ENCODE measurements around the gene DTNB. TPM values are rescaled to one million over a fixed set of nuclear protein-coding genes. Genes with fewer than 3 reads are reported as not detected.

DTNB gene
- total and polyA plus RNA-seq, 12 donors: 4.7 to 27.5 (median 9.4) TPM

- H3K27me3 ChIP-seq: no peaks in the 10 kb centered on the region
- no peak for TF ChIP-seq CTCF (IDR thresholded peaks at IDR 0.05)
- no peak for TF ChIP-seq POLR2A (IDR thresholded peaks at IDR 0.05)
- WGBS, 4 donors: 87 to 94% (median 93%) methylated on average over 4 of the region's 4 CpGs
- H3K4me3 ChIP-seq: no peak overlapping the region
- intact Hi-C loops (cut with DNase I): loop anchor here in 1 of 2 donors (10.0 kb wide), 1 partner anchor 163 kb away; no protein-coding TSS in a partner anchor
- no peaks in the 10 kb centered on the region for H3K4me1 ChIP-seq (replicated peaks in 1 of 2)
- H3K27ac ChIP-seq: no peak overlapping the region
- no peaks in the 10 kb centered on the region for H3K9me3 ChIP-seq (replicated peaks in 1 of 3)
- H3K36me3 ChIP-seq (replicated peaks in 1 of 2): no peaks in the 10 kb centered on the region
- no peak for DNase-seq
Measured at GRCh38 chr2:25528173-25528572, 145.2 kb downstream of the DTNB start.

GRCh38 chr2:25524507-25524906 lies 148.9 kb downstream of the DTNB start:
- 91 to 95% (median 93%) methylated on average over 5 of the region's 5 CpGs for WGBS, 4 donors
- Histone ChIP-seq H3K4me1 (replicated peaks in 1 of 2) (peaks cover 0 to 4% of the 10 kb centered on the region in 2 donors), H3K9me3 (replicated peaks in 1 of 3) (no peaks in the 10 kb centered on the region), H3K27me3 (no peaks in the 10 kb centered on the region), H3K27ac (no peak overlapping the region), H3K4me3 (no peak overlapping the region), H3K36me3 (replicated peaks in 1 of 2) (no peaks in the 10 kb centered on the region)
- DNase-seq: no peak
- intact Hi-C loops (cut with DNase I): loop anchor here (5.0 to 10.0 kb wide), 2 partner anchors 147 to 160 kb away; no protein-coding TSS in a partner anchor
- TF ChIP-seq CTCF (IDR thresholded peaks at IDR 0.05) (no peak), POLR2A (IDR thresholded peaks at IDR 0.05) (no peak)

GRCh38 chr2:25523060-25523459 lies 150.3 kb downstream of the DTNB start:
- Histone ChIP-seq H3K36me3 (replicated peaks in 1 of 2) (no peaks in the 10 kb centered on the region), H3K27ac (no peak overlapping the region), H3K9me3 (replicated peaks in 1 of 3) (no peaks in the 10 kb centered on the region), H3K4me3 (no peak overlapping the region), H3K27me3 (no peaks in the 10 kb centered on the region), H3K4me1 (replicated peaks in 1 of 2) (peaks cover 0 to 4% of the 10 kb centered on the region in 2 donors)
- no peak for DNase-seq
- TF ChIP-seq POLR2A (IDR thresholded peaks at IDR 0.05): no peak
- no peak for TF ChIP-seq CTCF (IDR thresholded peaks at IDR 0.05)
- WGBS, 4 donors: 89 to 95% (median 93%) methylated on average over 3 to 4 of the region's 4 CpGs
- intact Hi-C loops (cut with DNase I): loop anchor here (5.0 to 10.0 kb wide), 2 partner anchors 146 to 158 kb away; no protein-coding TSS in a partner anchor

- peaks cover 0 to 4% of the 10 kb centered on the region in 2 donors for H3K4me1 ChIP-seq (replicated peaks in 1 of 2)
- peak overlapping the region in 2 of 4 donors; percentile 18 to 52 for H3K4me3 ChIP-seq
- 39 to 41% (median 40%) methylated on average over 10 of the region's 10 CpGs for WGBS, 4 donors
- H3K9me3 ChIP-seq (replicated peaks in 1 of 3): no peaks in the 10 kb centered on the region
- intact Hi-C loops (cut with DNase I): loop anchor here (5.0 to 10.0 kb wide), 2 partner anchors 145 to 157 kb away; no protein-coding TSS in a partner anchor
- H3K27me3 ChIP-seq: no peaks in the 10 kb centered on the region
- no peaks in the 10 kb centered on the region for H3K36me3 ChIP-seq (replicated peaks in 1 of 2)
- DNase-seq: peak in 5 of 7 donors; percentile 39 to 65 (median 48)
- peak overlapping the region in 1 of 5 donors; percentile 52 for H3K27ac ChIP-seq
- TF ChIP-seq POLR2A (IDR thresholded peaks at IDR 0.05): no peak
- peak; percentile 74 to 94 (median 87) for TF ChIP-seq CTCF (IDR thresholded peaks at IDR 0.05)
Measured at GRCh38 chr2:25521665-25522387, 151.6 kb downstream of the DTNB start.
